ENCODE measurements around the gene C5orf34.

GRCh38 chr5:43484106-43484849 lies 30.7 kb downstream of the C5orf34 start:
- TF ChIP-seq CTCF (IDR thresholded peaks at IDR 0.05) (peak in 1 of 2 donors; percentile 74), POLR2AphosphoS5 (IDR thresholded peaks at IDR 0.05) (peak in 1 of 3 donors; percentile 58), POLR2A (IDR thresholded peaks at IDR 0.05) (no peak), EP300 (IDR thresholded peaks at IDR 0.05) (no peak)
